ENCODE data around the gene THSD7A.

Gene THSD7A

GRCh38 chr7:11630355-11630754 is 201.6 kb downstream of the THSD7A start:
- no peak for DNase-seq

GRCh38 chr7:11625669-11626068 is 206.3 kb downstream of the THSD7A start:
- DNase-seq, result no peak

DNA sequence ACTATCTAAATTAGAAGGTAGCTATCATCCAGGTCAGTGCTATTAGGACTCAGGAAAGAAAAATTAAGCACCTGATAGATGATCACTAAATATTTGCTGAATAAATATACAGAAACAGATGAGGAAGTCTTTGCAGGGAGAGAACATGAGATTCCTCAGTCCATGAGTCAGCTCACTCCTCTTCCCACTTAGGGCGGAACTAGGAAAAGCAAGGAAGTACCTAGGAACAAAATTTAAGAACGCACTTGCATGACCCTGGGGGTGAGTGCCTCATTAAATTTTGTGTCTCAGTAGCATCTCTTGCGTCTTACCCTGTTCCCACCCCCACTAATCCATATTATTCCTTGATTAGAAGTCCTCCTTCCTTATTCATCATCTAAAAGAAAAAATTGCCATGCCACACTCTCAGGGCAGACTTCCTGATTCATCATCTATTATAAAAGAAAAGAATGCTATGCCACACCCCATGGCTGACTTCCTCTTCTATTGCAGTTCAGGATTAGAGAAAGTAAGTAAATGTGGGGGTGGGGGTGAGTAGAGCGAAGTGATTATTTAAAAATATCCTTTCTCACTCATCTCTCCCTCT is 208.8 kb downstream of the THSD7A start:
- no peak for DNase-seq

DNA sequence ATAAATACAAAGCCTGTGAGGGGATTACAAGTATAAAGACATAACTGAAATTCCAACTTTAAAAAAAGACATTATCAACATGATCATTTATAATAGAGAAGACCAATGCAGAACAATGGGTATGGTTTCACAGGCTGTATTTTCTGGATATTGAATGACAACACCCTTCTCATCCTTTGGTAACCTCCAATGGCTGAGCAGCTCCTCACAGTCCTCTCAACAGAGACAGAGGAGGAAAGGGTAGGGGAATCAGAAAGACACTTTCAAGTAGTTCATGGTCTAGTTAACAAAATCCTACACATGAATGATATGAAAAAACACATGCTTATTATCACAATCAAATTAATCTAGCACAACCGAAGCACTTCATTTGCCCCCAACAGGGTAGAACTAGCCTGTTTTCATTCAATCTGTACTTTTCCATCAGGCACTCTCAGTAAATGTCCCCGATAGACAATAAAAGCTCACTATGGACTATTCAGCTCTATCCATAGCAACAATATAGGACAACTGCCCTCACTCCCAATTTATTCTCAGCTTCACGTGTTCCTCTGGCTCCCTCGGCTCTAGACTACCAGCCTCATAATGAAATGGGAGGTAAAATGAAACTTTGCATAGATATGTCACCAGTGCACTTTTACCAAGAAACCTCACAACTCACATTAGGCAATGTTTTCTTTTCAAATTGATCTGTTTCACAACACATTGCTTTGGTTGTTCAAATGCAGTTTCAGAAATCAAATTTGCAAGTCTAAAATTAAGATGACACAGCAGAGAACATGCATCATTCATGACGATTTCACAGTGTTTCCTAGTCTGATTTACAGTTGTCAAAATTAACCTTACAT is 211.4 kb downstream of the THSD7A start:
- no peak for DNase-seq

DNA sequence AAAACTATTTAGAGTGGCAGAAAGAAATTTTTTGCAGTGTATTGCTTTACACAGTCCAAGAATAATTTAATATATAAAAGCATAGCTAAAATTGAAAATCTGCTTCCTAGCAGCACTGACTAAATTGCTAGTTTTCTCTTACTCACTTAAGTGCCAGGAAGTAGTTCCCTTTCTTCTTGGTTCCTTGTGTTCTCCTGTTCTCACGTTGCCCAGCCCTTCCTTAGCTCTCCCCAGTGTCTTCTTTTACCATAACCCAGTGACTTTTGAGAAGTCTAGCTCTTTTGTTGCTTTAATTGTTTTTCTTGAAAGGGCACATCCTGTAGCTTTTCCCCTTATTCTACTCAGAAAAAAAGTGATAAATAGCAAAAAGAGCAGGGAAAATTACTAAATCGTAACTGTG is 215.5 kb downstream of the THSD7A start:
- DNase-seq, result no peak

GRCh38 chr7:11615174-11615573 is 216.8 kb downstream of the THSD7A start:
- DNase-seq, result peak in 1 of 2 donors; percentile 1

DNA sequence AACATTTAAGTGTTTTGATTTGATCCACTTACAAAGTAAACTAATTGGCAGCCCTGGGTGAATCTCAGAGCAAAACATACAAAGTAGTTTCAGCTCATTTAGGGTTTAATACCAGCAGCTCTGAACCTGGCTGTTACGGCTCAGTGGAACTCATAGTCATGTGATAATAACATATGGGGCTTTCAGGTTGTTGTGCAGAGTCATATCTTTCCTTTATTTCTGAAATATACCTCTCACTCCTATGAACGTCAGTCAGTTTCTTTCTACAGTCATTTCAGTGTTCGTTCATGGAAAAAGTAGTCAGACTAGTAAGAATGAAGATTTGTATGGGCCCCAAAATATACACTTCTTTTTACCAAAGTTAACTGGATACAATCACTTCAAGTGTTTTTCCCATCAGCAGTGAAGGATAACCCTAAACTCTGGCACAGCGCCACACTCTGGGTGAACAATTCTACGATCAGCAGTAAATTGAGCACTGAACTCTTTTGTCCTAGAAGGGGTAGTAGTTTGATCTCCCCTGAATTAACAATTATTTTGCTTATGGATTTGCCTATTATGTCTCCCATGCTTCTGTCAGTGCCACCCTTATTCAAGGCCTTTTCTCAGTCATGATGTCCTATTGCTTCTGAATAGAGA is 218.6 kb downstream of the THSD7A start:
- DNase-seq, result no peak

DNA sequence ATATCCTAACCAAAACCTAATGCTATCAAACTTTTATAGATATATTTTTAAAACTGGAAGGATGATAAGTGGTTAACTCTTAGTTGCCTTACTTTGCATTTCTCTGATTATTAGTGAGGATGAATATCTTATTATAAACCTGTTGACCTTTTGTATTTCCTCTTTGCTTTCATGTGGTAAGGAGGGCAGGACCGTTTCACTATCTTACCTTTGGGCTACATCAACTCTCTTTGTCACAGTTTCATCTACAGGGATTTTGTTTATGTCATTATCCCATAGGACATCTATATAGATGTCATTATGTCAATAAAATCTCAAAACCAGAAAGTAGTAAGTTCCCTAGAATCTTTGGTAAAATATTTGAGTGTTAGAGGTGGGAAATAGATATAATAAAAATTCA is 219.3 kb downstream of the THSD7A start:
- DNase-seq, result no peak

- no peak for DNase-seq
These were observed 222.8 kb downstream of the THSD7A start for GRCh38 chr7:11609096-11609670.

GRCh38 chr7:11607686-11608085 is 224.3 kb downstream of the THSD7A start:
- no peak for DNase-seq

DNA sequence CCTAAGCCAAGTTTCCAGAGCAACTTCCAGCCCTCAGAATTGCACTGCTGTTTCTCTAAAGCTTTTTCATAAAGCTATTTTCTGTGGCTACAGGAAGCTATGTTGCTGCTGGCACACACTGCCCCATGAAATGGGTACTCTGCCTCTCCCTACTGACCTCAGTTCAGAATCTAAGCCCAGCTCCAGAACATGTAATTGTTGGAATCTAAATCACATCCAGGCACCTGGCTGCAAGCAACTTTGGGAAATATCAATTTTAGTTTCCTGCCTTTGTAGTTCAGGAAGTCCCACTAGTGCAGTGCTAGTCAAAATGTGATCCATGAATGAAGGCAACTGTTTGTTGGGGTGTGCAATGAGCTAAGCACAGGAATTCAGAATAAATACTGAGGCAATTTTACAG is 226.2 kb downstream of the THSD7A start:
- no peak for DNase-seq

- DNase-seq, result no peak
These were observed 227.5 kb downstream of the THSD7A start for GRCh38 chr7:11604505-11604904.

- no peak for DNase-seq
These were observed 230.2 kb downstream of the THSD7A start for GRCh38 chr7:11601761-11602160.

- DNase-seq, result no peak
These were observed 238.7 kb downstream of the THSD7A start for GRCh38 chr7:11593322-11593721.

DNA sequence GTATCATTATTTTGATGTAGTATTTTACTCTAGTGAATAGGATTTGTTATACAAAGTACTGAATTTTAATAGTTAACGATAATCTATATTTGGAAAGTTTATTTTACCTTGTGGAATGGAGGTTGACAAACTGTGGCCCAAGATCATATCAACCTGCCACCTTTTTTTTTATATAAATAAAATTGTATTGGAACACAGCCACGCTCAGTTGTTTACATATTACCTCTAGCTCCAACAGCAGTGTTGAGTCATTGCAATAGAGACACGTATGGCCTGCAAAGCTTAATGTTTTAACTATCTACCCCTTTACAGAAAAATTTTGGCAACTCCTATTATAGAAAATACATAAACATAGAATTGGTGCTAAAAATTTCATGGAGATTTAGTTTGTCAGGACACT is 239.3 kb downstream of the THSD7A start:
- no peak for DNase-seq

GRCh38 chr7:11591943-11592342 is 240.1 kb downstream of the THSD7A start:
- DNase-seq, result no peak

DNA sequence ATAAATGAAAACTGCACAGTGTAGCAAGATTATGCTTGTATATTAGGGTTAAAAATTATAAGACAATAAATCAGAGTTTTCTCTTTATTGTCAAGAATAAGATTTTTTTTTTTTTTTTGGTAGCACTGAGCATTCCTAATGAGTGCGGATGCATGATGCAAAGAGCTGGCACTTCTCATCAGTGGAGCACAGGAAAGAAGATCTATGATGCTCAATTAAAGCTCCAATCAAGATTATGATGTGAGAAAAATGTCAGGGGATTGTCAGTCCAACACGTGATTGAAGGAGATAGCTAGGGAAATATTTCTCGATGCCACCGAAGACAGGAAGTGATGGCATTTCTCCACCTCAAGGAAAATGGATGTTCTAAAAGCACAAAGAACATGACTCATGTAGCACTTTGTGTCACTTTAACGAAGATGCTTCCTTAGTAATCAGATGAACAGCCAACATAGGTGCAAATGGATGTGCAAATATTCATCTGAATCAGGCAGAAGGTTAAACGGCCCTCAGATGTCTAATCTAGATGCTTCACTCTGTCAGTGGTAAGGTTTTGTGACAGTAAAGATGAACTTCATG is 240.9 kb downstream of the THSD7A start:
- DNase-seq, result no peak

GRCh38 chr7:11589251-11589650 is 242.7 kb downstream of the THSD7A start:
- no peak for DNase-seq

DNA sequence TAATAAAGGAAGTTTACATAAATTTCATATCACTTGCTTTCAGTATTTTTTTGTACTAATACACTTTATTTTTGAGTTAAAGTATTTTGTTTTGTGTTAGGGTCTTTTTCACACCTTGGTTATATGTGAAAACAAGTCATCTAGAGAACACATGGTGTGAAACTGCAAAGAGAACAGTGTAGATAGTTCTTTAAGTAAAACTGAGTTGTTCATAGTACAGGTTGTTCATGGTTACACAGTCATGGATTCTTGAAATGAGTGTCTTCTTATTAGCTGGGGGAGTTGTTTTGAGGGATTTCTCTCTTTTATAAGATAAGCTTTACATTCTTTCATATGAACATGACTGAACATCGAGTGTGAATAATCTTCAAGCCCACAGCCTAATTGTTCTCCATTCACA is 244.2 kb downstream of the THSD7A start:
- no peak for DNase-seq

- no peak for DNase-seq
These were observed 244.9 kb downstream of the THSD7A start for GRCh38 chr7:11587048-11587447.

DNA sequence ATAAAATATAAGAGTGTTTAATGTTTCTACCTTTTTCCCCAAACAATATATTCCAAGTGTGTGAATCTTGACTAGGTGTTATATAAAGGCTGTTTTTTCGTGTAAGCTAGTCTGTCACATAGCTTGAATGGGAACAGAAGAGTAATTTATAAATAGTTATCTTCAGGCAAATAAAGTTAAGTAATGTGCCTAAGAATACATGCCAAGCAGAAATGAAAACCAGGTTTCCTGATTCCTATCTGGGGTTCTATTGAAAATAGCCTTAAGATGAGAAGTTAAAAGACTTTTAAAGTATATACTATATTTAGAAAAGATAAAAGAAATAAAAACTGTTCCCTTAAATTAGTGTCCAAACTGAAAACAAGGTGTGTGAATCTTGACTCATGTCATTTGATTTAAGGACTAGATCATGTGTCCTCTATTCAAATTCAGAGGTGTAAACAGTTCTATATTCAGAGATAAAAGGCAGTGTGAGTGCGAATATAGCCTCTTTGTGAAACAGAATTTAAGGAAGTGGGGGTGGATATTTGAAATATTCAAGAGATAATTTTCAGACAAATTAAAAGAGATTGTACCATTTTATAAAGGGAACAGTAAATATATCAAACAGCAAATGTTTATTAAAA is 247.5 kb downstream of the THSD7A start:
- no peak for DNase-seq

GRCh38 chr7:11579141-11579540 is 252.9 kb downstream of the THSD7A start:
- no peak for DNase-seq

- no peak for DNase-seq
These were observed 255.7 kb downstream of the THSD7A start for GRCh38 chr7:11576310-11576709.

Data from hippocampal formation (tissue), 2 donors.